ENCODE data around the gene AK8.

DNA sequence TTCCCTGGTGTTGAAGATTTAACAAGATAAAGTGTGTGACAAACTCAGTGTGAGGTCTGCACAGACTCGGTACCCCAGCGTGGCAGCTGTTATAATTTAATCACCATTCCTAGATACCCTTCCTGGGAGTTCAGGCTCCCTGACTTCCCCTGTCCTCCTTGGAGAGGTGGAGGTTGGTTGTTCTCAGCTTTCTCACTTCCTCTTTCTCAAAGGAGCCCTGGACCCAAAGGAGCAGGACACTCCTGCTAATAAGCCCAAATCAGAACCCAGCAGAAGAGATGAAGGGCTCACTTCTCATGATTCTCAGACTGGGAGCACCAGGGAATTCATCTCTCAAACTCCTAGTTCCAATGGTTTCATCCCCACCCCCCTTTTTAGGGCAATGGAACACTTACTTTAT lies 149.6 kb downstream of the AK8 start:
- TF ChIP-seq, protein P1, sequence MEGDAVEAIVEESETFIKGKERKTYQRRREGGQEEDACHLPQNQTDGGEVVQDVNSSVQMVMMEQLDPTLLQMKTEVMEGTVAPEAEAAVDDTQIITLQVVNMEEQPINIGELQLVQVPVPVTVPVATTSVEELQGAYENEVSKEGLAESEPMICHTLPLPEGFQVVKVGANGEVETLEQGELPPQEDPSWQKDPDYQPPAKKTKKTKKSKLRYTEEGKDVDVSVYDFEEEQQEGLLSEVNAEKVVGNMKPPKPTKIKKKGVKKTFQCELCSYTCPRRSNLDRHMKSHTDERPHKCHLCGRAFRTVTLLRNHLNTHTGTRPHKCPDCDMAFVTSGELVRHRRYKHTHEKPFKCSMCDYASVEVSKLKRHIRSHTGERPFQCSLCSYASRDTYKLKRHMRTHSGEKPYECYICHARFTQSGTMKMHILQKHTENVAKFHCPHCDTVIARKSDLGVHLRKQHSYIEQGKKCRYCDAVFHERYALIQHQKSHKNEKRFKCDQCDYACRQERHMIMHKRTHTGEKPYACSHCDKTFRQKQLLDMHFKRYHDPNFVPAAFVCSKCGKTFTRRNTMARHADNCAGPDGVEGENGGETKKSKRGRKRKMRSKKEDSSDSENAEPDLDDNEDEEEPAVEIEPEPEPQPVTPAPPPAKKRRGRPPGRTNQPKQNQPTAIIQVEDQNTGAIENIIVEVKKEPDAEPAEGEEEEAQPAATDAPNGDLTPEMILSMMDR (IDR thresholded peaks at IDR 0.05): no peak
- no peak for TF ChIP-seq POLR2A (IDR thresholded peaks at IDR 0.05)
- TF ChIP-seq EP300 (IDR thresholded peaks at IDR 0.05; ENCODE audit: low read depth): no peak

Measured in transverse colon (tissue), 3 donors.